Measurements from ENCODE around the gene RNF115.
A peak's percentile ranks its signal among the peaks of the same experiment; 100 is the strongest.

RNF115 gene

GRCh38 chr1:145692785-145693443 is 131.0 kb downstream of the RNF115 start:
- ChIA-PET POLR2A (no interaction called here), CTCF (no interaction called here)
- no peak for DNase-seq (ENCODE audit: extremely low spot score)
- TF ChIP-seq, protein P1, sequence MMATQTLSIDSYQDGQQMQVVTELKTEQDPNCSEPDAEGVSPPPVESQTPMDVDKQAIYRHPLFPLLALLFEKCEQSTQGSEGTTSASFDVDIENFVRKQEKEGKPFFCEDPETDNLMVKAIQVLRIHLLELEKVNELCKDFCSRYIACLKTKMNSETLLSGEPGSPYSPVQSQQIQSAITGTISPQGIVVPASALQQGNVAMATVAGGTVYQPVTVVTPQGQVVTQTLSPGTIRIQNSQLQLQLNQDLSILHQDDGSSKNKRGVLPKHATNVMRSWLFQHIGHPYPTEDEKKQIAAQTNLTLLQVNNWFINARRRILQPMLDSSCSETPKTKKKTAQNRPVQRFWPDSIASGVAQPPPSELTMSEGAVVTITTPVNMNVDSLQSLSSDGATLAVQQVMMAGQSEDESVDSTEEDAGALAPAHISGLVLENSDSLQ (IDR thresholded peaks at IDR 0.05): 0 out of 2 replicates have a peak, but pooled peaks have one; percentile 15
- no peak for TF ChIP-seq FOXM1 (IDR thresholded peaks at IDR 0.05; ENCODE audit: borderline replicate concordance)

GRCh38 chr1:145690587-145691558 is 133.0 kb downstream of the RNF115 start:
- ChIA-PET POLR2A (no interaction called here), CTCF (no interaction called here)
- TF ChIP-seq TARDBP (IDR thresholded peaks at IDR 0.05): no peak
- DNase-seq (ENCODE audit: extremely low spot score): no peak

- POLR2A ChIA-PET: no interaction called here
- CTCF ChIA-PET: interaction anchor here (0.6 kb wide), 1 partner anchor 14 kb away, joined by 3 read pairs; no protein-coding TSS in a partner anchor
Observed at GRCh38 chr1:145689922-145690321, 134.0 kb downstream of the RNF115 start.

DNA sequence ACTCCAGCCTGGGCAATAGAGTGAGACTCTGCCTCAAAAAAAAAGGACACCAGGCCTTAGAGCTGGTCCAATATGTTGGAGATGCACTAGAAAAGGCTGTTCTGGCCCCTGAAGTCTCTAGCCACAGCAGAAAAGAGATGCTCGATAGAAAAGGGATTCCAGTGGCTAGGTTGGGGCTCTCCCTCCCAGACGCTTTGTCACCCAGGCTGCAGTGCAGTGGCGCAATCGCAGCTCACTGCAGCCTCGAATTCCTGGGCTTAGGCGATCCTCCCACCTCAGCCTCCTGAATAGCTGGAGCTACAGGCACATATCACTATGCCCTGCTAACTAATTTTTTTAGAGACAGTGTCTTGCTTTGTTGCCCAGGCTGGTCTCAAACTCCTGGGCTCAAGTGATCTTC is 135.0 kb downstream of the RNF115 start:
- POLR2A ChIA-PET: no interaction called here
- no peak for TF ChIP-seq HDGF (IDR thresholded peaks at IDR 0.05; ENCODE audit: borderline replicate concordance)
- TF ChIP-seq BHLHE40 (IDR thresholded peaks at IDR 0.05; ENCODE audit: borderline replicate concordance): no peak
- no peak for TF ChIP-seq NFRKB (IDR thresholded peaks at IDR 0.05)
- no peak for TF ChIP-seq L3MBTL2 (conservative IDR thresholded peaks at IDR 0.05)
- TF ChIP-seq, protein P1 (IDR thresholded peaks at IDR 0.05): no peak
- TF ChIP-seq SP1 (IDR thresholded peaks at IDR 0.05): no peak
- TF ChIP-seq FOXM1 (IDR thresholded peaks at IDR 0.05; ENCODE audit: borderline replicate concordance): no peak
- no peak for TF ChIP-seq ZNF384 (IDR thresholded peaks at IDR 0.05)
- TF ChIP-seq LEF1 (IDR thresholded peaks at IDR 0.05; ENCODE audit: borderline replicate concordance): no peak
- no peak for TF ChIP-seq FOXK2 (IDR thresholded peaks at IDR 0.05)
- no peak for TF ChIP-seq CTBP1 (IDR thresholded peaks at IDR 0.05; ENCODE audit: borderline replicate concordance)
- no peak for TF ChIP-seq ARNT (IDR thresholded peaks at IDR 0.05)
- TF ChIP-seq FOXA1 (IDR thresholded peaks at IDR 0.05): no peak
- no peak for TF ChIP-seq TARDBP (IDR thresholded peaks at IDR 0.05)
- TF ChIP-seq ELF4 (IDR thresholded peaks at IDR 0.05): no peak
- no peak for TF ChIP-seq SUZ12 (IDR thresholded peaks at IDR 0.05)
- CTCF ChIA-PET: no interaction called here
- DNase-seq (ENCODE audit: extremely low spot score): no peak

More at GRCh38 chr1:145689922-145690321, 134.0 kb downstream of the RNF115 start:
- no peak for DNase-seq (ENCODE audit: extremely low spot score)
- TF ChIP-seq SP1 (IDR thresholded peaks at IDR 0.05) (no peak), ARNT (IDR thresholded peaks at IDR 0.05) (no peak), HDGF (IDR thresholded peaks at IDR 0.05; ENCODE audit: borderline replicate concordance) (no peak), ZNF384 (IDR thresholded peaks at IDR 0.05) (no peak), FOXK2 (IDR thresholded peaks at IDR 0.05) (no peak), CTBP1 (IDR thresholded peaks at IDR 0.05; ENCODE audit: borderline replicate concordance) (no peak)
- TF ChIP-seq, protein P1 (IDR thresholded peaks at IDR 0.05): no peak
